ENCODE results near the gene CALML5.

DNA sequence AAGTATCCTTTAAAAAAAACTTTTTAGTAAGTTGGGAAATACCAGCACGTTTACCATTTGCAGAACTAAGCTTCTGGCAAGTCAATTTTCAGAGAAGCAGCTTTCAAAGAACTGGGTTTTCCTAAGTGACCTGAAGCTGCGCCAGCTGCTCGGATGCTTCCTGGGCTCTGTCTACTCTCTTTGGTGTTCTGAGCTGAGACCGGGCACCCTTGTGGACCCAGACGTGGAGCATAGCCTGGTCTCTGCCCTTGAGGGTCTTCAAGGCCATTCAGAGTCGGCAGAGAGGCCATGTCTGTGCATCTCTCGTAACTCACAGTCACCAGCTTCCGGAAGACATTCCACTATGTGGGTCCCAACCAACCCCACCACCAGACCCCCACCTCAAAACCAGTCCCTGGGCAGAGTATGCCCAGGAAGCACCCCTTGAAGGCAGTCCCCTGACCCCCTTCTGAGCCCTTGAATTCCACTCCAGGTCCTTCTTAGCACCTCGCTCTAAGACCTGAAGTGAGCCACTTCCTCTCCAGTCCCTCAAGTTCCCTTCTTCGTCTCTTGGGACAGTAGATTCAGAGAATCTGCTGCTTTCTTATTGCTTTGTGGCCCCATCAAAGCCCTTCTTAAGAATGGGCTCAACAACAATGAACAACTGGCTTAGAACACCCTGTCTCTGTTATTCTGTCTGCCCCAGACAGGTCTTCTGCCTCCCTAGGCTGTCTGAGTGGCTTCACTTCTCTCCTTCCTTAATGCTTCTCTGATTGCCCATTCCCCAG lies 8.5 kb downstream of the CALML5 start:
- TF ChIP-seq, protein P1, sequence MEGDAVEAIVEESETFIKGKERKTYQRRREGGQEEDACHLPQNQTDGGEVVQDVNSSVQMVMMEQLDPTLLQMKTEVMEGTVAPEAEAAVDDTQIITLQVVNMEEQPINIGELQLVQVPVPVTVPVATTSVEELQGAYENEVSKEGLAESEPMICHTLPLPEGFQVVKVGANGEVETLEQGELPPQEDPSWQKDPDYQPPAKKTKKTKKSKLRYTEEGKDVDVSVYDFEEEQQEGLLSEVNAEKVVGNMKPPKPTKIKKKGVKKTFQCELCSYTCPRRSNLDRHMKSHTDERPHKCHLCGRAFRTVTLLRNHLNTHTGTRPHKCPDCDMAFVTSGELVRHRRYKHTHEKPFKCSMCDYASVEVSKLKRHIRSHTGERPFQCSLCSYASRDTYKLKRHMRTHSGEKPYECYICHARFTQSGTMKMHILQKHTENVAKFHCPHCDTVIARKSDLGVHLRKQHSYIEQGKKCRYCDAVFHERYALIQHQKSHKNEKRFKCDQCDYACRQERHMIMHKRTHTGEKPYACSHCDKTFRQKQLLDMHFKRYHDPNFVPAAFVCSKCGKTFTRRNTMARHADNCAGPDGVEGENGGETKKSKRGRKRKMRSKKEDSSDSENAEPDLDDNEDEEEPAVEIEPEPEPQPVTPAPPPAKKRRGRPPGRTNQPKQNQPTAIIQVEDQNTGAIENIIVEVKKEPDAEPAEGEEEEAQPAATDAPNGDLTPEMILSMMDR (IDR thresholded peaks at IDR 0.05), result no peak
- TF ChIP-seq POLR2AphosphoS5 (IDR thresholded peaks at IDR 0.05) (no peak), POLR2A (IDR thresholded peaks at IDR 0.05) (no peak)
